Skeletal muscle tissue (tissue), 4 donors: ENCODE results near the gene SDK1. TPM values are rescaled to one million over a fixed set of nuclear protein-coding genes. Genes with fewer than 3 reads are reported as not detected.

Experiments used
- H3K27ac ChIP-seq: one replicate; pipeline ENCODE4 v1.7.0; 2013; ENCODE audit warnings: mild to moderate bottlenecking, low read depth, low read length, inconsistent platforms
- H3K27me3 ChIP-seq, 3 donors: one replicate each; pipeline ENCODE4 v1.7.0; 2013; ENCODE audit warnings: low read length in 3 of 3; ENCODE audit not compliant: control insufficient read depth in 3 of 3, insufficient read depth in 3 of 3
- H3K36me3 ChIP-seq, 3 donors: one replicate each; pipeline ENCODE4 v1.7.0; 2013; ENCODE audit warnings: low read length in 3 of 3; ENCODE audit not compliant: control insufficient read depth in 3 of 3, insufficient read depth in 3 of 3
- H3K4me1 ChIP-seq, 3 donors: one replicate each; pipeline ENCODE4 v1.7.0; 2013; ENCODE audit warnings: low read length in 3 of 3, mild to moderate bottlenecking in 3 of 3; ENCODE audit not compliant: control insufficient read depth in 3 of 3, insufficient read depth in 3 of 3
- H3K4me3 ChIP-seq, 3 donors: one replicate each; pipeline ENCODE4 v1.7.0; 2013; ENCODE audit warnings: low read length in 3 of 3
- H3K9ac ChIP-seq, 3 donors: one replicate each; pipeline ENCODE4 v1.7.0; 2013; ENCODE audit warnings: low read length in 3 of 3, mild to moderate bottlenecking in 3 of 3, moderate library complexity in 2 of 3, low read depth in 1 of 3
- H3K9me3 ChIP-seq, 3 donors: one replicate each; pipeline ENCODE4 v1.7.0; 2013; ENCODE audit warnings: low read length in 3 of 3; ENCODE audit not compliant: control insufficient read depth in 3 of 3
- total RNA-seq: library from RNA; depleted of rRNA; stranded (reverse); fragments of >200 nt; gene quantifications from one replicate; pipeline ENCODE4 v1.2.3, GENCODE V29; 2014
- donor health status: Osteomylitis.

The SDK1 gene
- total RNA-seq, 1 donor from 2014 or later: 3.7 TPM

DNA sequence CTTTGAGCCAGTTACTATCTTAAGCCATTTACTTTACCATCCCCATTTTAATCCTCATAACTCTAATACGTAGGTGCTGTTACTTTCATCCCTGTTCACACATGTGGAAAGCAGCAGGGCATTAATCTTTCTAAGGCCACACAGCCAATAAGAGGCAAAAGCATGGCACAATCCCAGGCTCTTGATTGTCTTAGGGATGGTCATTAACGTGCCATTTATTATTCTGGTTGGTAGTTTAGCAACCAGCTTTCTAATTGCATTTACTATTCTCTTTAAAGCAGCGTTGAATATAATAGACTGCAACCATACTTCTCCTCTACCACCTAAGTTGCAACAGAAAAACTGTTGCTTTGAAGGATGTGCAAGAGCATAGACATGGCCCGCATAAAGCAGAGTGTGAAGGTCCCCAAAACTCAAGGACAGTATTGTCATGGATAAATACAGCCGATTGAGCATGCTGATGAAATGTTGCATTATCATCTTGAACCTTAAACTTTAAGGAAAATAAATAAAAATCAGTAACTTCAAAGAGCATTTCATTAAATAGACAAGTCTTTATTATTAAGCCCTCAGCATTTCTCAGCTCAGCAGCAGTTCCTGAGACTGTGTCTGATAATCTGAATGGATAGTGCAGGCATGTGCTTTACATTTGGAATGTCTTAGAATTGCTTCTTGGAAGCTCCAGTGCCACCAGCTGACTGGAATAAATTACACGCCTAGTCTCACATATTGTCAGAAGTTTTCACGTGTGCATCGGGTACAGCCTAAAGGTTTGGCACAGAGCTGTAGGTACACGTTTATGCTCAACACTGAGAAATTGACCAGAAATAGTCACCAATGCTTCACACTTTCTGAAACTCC is 467.1 kb downstream of the SDK1 start:
- Histone ChIP-seq H3K4me1 (no peaks in the 10 kb centered on the region), H3K9ac (no peak overlapping the region), H3K27me3 (no peaks in the 10 kb centered on the region), H3K27ac (no peak overlapping the region), H3K9me3 (no peaks in the 10 kb centered on the region), H3K36me3 (no peaks in the 10 kb centered on the region), H3K4me3 (no peak overlapping the region)

DNA sequence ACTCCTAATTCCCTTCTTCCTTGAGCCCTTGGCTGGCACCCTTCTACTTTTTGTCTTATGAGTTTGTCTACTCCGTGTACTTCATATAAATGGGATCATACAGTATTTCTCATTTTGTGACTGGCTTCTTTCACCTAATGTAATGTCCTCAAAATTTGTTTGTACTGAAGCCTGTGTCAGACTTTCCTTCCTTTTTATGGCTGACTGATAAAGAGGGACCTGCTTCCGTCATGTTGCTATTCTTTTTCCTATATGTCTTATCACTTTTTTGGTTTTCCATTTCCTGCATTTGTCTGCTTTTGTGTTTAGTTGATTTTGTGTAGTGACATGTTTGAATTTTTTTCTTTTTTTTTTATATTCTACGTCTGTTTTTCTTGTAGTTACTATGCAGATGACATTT is 470.9 kb downstream of the SDK1 start:
- no peak overlapping the region for H3K27ac ChIP-seq

DNA sequence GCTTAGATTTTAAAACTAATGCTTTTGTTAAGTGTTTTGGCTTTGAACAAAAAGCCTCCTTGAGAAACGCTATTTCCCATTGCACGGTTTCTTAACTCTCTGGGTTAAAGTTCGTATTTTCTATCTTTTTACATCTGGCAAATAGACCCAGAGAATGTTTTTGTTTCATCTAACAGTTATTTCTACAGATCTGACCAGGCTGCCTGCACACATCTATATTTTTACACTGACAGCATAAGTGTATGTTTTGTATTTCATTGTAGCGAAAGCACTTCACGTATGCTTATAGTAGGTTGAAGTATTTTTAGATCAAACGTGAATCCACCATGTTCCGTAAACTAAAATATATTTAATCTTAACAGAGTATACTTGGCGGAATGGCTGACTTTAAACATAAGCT is 477.3 kb downstream of the SDK1 start:
- no peak overlapping the region for H3K27ac ChIP-seq
- no peak overlapping the region for H3K9ac ChIP-seq
- H3K36me3 ChIP-seq: no peaks in the 10 kb centered on the region
- H3K27me3 ChIP-seq: no peaks in the 10 kb centered on the region
- H3K9me3 ChIP-seq: peaks cover 3 to 12% (median 4%) of the 10 kb centered on the region in 3 donors
- no peak overlapping the region for H3K4me3 ChIP-seq
- H3K4me1 ChIP-seq: no peaks in the 10 kb centered on the region

More for the DNA sequence above, 470.9 kb downstream of the SDK1 start:
- Histone ChIP-seq H3K9me3 (no peaks in the 10 kb centered on the region), H3K4me1 (no peaks in the 10 kb centered on the region), H3K4me3 (no peak overlapping the region), H3K36me3 (no peaks in the 10 kb centered on the region), H3K9ac (no peak overlapping the region), H3K27me3 (no peaks in the 10 kb centered on the region)

DNA sequence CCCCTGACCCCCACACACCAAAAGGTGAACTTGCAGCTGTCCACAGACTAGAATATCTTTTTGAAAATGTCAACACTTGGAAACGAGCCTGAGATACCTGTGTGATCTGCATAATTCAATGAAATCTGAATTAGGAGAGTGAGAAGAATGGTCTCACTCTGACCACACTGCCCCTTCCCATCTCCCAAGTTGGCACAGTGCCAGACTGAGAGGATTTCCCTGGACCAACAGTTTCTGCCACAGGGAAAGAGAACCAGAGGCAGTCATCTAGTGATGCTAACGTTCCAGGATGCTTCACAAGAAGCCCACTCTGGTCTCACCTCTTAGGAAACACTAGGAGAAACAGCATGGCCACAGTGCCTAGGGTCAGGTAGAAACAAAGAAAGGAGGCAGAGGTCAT is 479.0 kb downstream of the SDK1 start:
- Histone ChIP-seq H3K9ac (no peak overlapping the region), H3K27me3 (no peaks in the 10 kb centered on the region), H3K4me3 (no peak overlapping the region), H3K27ac (no peak overlapping the region), H3K9me3 (peaks cover 3 to 12% (median 4%) of the 10 kb centered on the region in 3 donors), H3K4me1 (no peaks in the 10 kb centered on the region), H3K36me3 (no peaks in the 10 kb centered on the region)

DNA sequence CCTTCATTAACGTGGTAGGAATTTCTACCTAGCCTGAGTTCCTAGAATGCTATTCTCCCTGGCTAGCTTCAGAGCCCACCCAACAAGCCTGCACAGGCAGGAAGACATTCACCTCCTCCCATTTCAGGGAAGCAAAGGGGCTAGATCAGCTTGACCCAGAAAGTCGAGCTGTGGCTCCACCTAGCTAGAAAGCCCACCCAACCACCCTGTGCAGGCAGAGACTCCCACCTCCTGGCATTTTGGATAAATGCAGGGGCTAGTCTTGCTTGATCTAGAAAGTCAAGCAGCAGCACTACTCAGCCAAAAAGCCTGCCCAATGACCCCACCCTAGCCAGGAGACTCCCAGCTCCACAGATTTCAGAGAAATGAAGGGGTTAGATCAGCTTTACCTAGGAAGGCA is 479.5 kb downstream of the SDK1 start:
- peaks cover 3 to 12% (median 4%) of the 10 kb centered on the region in 3 donors for H3K9me3 ChIP-seq
- no peak overlapping the region for H3K27ac ChIP-seq
- H3K36me3 ChIP-seq: no peaks in the 10 kb centered on the region
- H3K4me1 ChIP-seq: no peaks in the 10 kb centered on the region
- no peaks in the 10 kb centered on the region for H3K27me3 ChIP-seq
- no peak overlapping the region for H3K9ac ChIP-seq
- no peak overlapping the region for H3K4me3 ChIP-seq

DNA sequence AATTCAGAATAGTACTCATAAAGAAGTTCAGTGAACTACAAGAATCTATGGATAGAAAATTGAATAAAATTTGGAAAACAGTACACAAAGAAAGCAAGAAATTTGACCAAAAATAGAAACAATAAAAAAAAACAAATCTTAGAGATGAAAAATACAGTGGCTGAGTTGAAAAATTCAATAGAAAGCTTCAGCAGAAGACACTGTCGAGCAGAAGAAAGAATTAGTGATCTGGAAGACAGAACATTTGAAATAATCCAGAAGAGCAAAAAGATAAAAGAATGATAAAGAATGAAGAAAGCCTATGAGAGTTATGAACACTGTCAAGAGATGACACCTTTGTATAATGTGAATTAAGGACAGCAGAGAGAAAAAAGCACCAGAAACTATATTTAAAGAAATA is 480.6 kb downstream of the SDK1 start:
- H3K4me3 ChIP-seq: no peak overlapping the region
- H3K27me3 ChIP-seq: no peaks in the 10 kb centered on the region
- no peak overlapping the region for H3K27ac ChIP-seq
- no peaks in the 10 kb centered on the region for H3K4me1 ChIP-seq
- no peak overlapping the region for H3K9ac ChIP-seq
- H3K9me3 ChIP-seq: peaks cover 3 to 12% (median 4%) of the 10 kb centered on the region in 3 donors
- no peaks in the 10 kb centered on the region for H3K36me3 ChIP-seq

DNA sequence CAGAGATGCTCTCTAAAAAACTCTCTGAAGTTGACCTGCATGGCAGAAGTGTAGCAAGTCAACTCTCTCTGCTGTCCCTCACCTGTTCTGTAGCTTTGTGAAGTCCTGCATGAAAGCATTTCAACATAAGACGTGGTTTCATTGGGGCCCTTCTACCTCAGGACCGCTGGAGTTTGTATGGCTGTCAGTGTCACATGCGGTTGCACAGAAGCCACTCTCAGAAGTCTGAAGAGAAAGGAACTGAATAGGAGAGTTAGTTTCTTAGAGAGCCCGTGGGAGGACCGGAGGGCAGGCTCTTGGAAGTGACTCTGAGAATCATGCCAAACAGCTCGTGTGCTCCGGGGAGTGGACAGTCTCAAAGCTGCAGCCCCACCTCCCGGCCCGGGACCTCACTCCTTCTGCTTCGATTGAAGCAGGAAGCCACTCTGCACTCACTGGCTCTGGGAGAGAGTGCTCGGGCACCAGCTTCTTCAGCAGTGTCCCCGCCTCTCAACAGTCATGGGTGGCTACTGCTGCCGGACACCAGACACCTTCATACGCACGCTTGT is 486.7 kb downstream of the SDK1 start:
- Histone ChIP-seq H3K27me3 (peaks cover 0 to 2% (median 2%) of the 10 kb centered on the region in 3 donors), H3K36me3 (no peaks in the 10 kb centered on the region), H3K9ac (no peak overlapping the region), H3K4me3 (no peak overlapping the region), H3K27ac (no peak overlapping the region), H3K4me1 (no peaks in the 10 kb centered on the region), H3K9me3 (no peaks in the 10 kb centered on the region)

DNA sequence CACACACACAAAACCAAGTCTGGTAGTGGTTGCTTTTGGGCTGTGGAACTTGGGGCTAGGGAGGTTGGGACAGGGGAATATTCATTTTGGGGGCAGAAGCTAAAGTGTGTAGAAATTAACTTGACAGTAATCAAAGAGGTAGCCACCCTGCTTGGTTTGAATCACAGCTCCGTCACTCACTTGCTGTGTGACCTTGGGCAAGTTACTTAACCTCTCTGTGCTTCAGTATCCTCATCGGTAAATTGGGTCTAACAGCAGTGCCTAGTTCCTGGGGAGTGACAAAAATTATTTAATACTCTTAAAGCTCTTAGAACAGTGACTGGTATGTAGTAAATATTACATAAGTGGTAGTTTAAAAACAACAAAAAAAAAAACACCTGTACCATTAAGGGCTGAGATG is 489.8 kb downstream of the SDK1 start:
- no peaks in the 10 kb centered on the region for H3K36me3 ChIP-seq
- no peak overlapping the region for H3K9ac ChIP-seq
- H3K27ac ChIP-seq: no peak overlapping the region
- no peaks in the 10 kb centered on the region for H3K9me3 ChIP-seq
- H3K4me3 ChIP-seq: no peak overlapping the region
- H3K27me3 ChIP-seq: peaks cover 0 to 2% (median 2%) of the 10 kb centered on the region in 3 donors
- peaks cover 2 to 5% (median 4%) of the 10 kb centered on the region in 3 donors for H3K4me1 ChIP-seq

DNA sequence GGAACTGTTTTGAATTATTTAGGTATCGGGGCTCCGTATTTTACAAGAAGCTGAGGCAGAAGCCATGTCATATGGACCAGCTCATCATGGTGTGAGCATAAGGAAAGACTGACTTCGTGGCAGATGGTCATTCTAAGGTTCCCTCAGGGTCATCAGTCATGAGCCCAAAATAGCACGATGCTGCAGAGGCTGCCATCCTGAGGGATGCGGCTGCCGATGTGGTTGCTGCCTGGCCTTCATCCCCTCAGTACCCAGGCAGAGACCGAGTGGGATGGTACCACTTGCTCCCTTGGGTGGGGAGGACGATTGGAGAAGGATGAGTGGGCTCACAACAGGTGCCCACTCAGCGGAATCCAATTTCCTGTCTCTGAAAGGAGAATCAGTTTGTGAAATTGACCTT is 490.3 kb downstream of the SDK1 start:
- H3K27me3 ChIP-seq: peaks cover 0 to 2% (median 2%) of the 10 kb centered on the region in 3 donors
- no peaks in the 10 kb centered on the region for H3K36me3 ChIP-seq
- peaks cover 2 to 5% (median 4%) of the 10 kb centered on the region in 3 donors for H3K4me1 ChIP-seq
- no peak overlapping the region for H3K9ac ChIP-seq
- no peaks in the 10 kb centered on the region for H3K9me3 ChIP-seq
- no peak overlapping the region for H3K27ac ChIP-seq
- H3K4me3 ChIP-seq: no peak overlapping the region

DNA sequence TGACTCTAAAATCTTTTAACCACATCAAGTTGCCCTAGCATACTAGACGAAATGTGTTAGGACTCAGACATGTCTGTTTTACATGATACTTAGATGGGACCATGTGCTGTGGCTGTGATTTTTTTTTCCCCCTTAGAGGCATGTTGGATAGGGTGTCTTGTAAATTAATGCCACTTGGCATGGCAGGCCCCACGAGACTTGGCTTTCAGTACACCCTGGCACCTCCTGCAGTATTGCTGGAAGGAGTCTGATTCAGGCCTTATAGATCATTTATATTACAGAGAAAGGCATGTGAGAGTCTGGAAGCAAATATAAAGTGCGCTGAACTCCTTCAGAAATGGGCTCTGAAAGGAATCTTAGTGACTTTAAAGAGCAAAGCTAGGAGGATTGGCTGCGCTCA is 494.1 kb downstream of the SDK1 start:
- no peaks in the 10 kb centered on the region for H3K9me3 ChIP-seq
- no peaks in the 10 kb centered on the region for H3K36me3 ChIP-seq
- H3K27me3 ChIP-seq: no peaks in the 10 kb centered on the region
- H3K4me3 ChIP-seq: no peak overlapping the region
- no peak overlapping the region for H3K27ac ChIP-seq
- H3K9ac ChIP-seq: no peak overlapping the region
- peaks cover 2 to 5% (median 4%) of the 10 kb centered on the region in 3 donors for H3K4me1 ChIP-seq
